ENCODE data around the gene LSAMP.

LSAMP gene

DNA sequence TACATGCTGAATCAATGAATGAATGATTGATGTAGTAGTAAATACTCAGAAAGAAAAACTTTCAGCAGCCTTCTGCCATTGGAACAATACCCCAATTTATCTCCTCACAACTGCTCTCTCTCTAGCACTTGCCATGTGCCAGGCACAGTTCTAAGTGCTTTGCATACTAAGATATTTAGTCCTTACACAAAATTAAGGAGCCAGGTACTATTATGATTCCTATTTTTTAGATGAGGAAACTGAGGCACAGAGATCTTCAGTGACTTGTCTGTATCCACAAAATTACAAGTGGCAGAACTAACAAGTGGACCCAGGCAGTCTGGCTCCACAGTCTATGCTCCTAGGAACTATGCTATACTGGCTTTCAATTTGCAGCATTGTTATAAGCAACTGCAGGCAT, 279.2 kb downstream of the LSAMP start:
- TF ChIP-seq, protein P1, sequence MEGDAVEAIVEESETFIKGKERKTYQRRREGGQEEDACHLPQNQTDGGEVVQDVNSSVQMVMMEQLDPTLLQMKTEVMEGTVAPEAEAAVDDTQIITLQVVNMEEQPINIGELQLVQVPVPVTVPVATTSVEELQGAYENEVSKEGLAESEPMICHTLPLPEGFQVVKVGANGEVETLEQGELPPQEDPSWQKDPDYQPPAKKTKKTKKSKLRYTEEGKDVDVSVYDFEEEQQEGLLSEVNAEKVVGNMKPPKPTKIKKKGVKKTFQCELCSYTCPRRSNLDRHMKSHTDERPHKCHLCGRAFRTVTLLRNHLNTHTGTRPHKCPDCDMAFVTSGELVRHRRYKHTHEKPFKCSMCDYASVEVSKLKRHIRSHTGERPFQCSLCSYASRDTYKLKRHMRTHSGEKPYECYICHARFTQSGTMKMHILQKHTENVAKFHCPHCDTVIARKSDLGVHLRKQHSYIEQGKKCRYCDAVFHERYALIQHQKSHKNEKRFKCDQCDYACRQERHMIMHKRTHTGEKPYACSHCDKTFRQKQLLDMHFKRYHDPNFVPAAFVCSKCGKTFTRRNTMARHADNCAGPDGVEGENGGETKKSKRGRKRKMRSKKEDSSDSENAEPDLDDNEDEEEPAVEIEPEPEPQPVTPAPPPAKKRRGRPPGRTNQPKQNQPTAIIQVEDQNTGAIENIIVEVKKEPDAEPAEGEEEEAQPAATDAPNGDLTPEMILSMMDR (conservative IDR thresholded peaks at IDR 0.05; ENCODE audit: low read depth, low read length): no peak
- H3K4me3 ChIP-seq (ENCODE audit: low read depth, low read length): no peak overlapping the region
- no peak for DNase-seq (ENCODE audit: low read depth)

DNA sequence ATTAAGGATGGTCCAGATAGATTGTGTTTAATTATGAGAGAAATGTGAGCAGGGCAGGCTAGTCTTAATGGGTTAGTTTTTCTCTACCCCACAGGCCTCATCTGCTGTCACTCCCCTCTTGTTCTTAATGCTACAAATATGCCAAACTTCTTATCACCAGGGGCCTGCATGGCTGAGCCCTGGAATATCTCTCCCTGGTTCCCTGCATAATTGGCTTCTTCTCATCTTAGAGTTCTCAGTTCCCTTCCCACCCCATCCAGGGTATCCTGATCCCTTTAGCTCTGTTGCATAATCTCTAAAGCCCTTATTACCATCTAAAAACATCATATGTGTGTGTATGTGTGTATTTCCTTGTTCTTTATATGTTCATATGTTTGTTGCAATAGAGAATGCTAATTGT, 279.6 kb downstream of the LSAMP start:
- H3K4me3 ChIP-seq (ENCODE audit: low read depth, low read length): no peak overlapping the region
- TF ChIP-seq, protein P1 (conservative IDR thresholded peaks at IDR 0.05; ENCODE audit: low read depth, low read length): no peak
- no peak for DNase-seq (ENCODE audit: low read depth)

DNA sequence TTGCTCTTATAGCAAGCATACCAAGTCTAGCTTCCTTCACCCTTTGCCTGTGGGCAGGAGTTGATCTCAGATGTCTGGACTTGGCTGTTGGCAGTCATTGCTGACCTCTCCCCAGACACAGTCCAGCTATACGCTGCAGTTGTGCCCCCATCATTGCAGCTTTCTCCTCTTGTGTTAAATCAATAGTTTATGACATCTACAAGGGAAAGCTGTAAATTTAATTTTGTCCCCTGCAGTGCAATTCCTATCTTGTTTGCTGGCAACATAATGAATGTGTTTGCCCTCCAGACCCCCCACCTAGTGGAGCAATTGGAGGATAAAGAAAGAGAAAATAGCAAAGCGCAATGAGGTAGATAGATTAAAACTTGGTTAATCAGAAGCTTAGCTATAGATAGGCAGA, 280.2 kb downstream of the LSAMP start:
- no peak for DNase-seq (ENCODE audit: low read depth)
- no peak overlapping the region for H3K4me3 ChIP-seq (ENCODE audit: low read depth, low read length)
- TF ChIP-seq, protein P1 (conservative IDR thresholded peaks at IDR 0.05; ENCODE audit: low read depth, low read length): no peak

DNA sequence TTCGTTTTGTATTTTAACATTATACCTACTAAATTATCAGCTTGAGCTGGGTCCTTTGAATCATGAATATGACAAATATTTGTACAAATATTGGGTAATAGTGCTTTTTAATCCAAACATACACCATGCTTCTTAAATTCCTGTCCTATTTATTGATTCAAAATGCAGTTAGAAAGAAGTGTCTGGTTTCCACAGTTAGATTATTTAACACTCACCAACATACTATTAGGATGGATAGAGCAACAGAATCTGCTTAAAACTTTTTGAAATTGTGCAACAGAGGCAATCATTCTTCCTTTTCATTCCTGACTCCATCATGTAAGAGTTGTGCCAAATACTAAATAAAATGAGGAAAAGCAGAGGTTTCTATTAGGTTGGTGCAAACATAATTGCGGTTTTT, 281.2 kb downstream of the LSAMP start:
- DNase-seq (ENCODE audit: low read depth): no peak
- TF ChIP-seq, protein P1 (conservative IDR thresholded peaks at IDR 0.05; ENCODE audit: low read depth, low read length): no peak
- no peak overlapping the region for H3K4me3 ChIP-seq (ENCODE audit: low read depth, low read length)

DNA sequence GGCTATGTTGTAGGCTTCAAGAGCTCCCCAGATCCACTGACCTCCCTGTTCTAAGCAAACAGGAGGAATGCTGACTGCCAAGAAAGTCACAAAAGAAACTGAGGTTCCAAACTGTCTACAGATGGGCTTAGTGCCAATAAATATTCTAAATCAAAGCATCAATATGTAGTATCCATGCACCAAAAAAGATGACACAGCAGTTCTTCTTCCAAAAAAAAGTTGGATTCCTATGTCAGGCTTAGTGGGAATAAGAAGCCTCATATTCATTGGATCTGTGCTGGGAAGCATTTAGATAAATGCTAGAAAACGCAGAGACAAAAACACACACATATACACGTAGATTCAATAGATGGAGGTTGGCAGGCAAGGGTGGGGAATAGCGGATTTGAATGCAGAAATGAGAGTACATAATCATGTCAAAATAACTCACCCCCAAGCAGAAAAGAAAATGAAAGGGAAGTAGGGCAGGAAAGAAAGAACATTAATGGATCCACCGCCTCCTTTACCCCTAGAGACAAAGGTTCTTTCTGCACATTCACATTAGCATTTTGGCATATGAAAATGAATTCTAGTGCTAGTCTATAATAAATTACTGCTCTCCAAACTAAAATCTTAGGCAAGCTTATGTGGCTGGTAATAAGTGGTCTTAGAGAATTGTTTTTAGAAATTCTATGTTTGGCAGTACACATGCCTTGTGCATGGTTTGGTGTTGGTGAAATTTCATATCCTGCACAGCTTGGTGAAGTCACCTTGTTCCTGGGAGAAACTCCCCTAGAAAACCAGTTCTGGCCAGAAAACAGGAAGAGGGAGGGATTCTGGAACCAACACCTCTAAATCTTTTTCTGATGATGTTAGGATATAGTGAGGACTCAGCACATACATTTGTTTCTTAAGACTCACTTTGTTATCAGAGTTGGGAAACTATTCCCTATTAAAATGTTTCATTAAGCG, 283.4 kb downstream of the LSAMP start:
- DNase-seq (ENCODE audit: low read depth): no peak
- H3K4me3 ChIP-seq (ENCODE audit: low read depth, low read length): no peak overlapping the region

DNA sequence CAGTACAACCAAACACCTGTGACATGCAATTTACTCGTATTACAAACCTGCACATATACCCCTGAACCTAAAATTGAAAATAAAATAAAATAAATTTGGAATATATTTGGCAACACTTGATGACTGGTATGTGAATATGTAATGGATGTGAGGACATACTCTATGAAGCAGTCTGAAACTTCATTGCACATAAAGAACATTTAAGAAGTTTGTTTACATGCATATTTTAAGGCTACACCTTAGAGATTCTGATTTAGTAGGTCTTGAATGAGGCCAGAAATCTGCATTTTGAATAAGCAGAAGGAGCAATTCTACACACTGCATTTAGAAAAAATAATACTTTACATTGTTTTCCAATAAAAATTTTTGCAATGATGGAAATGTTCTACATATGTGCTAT, 284.7 kb downstream of the LSAMP start:
- TF ChIP-seq, protein P1 (conservative IDR thresholded peaks at IDR 0.05; ENCODE audit: low read depth, low read length): no peak
- no peak for DNase-seq (ENCODE audit: low read depth)
- H3K4me3 ChIP-seq (ENCODE audit: low read depth, low read length): no peak overlapping the region

More for the DNA sequence above, 283.4 kb downstream of the LSAMP start:
- TF ChIP-seq, protein P1 (conservative IDR thresholded peaks at IDR 0.05; ENCODE audit: low read depth, low read length): no peak

DNA sequence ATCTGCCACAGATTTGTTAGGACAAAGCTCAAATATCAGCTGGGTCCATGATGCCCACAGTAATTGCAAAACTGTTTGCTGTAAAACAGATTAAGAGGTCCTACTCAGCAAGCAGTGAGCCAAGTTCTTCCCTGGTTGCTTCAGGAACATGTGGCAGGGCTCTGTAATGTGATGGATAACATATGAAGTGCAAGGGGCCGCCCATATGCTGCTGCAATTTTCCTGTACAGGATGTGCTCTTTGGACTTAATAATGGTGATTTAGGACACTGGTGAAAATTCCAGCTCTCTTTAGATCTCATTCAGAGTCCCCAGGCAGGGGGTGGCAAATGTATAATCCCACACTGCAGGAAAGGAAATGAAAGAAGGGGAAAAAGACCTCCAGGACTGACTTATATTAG, 289.4 kb downstream of the LSAMP start:
- no peak overlapping the region for H3K4me3 ChIP-seq (ENCODE audit: low read depth, low read length)
- TF ChIP-seq, protein P1 (conservative IDR thresholded peaks at IDR 0.05; ENCODE audit: low read depth, low read length): no peak
- DNase-seq (ENCODE audit: low read depth): no peak
